ENCODE data around the gene LGALS8.
"Not testable (repeated sequence)": the region's sequence is repeated elsewhere in the genome, so short reads cannot be mapped to it uniquely, and the experiment has no call there.

The LGALS8 gene

GRCh38 chr1:236561976-236562375 is 38.2 kb downstream of the LGALS8 start:
- no peak for DNase-seq (ENCODE audit: low spot score)
- no peak for TF ChIP-seq CTCF (conservative IDR thresholded peaks at IDR 0.05; ENCODE audit: low read depth)
- ChIA-PET CTCF (no interaction called here), POLR2A (ENCODE audit: low non-redundant PET) (no interaction called here)
- no peak overlapping the region for H3K27ac ChIP-seq

- POLR2A ChIA-PET (ENCODE audit: low non-redundant PET) = no interaction called here
- TF ChIP-seq CTCF (conservative IDR thresholded peaks at IDR 0.05; ENCODE audit: low read depth) = no peak
- DNase-seq (ENCODE audit: low spot score) = no peak
- H3K27ac ChIP-seq = no peak overlapping the region
- CTCF ChIA-PET = no interaction called here
Observed at GRCh38 chr1:236565530-236565929, 41.7 kb downstream of the LGALS8 start.

DNA sequence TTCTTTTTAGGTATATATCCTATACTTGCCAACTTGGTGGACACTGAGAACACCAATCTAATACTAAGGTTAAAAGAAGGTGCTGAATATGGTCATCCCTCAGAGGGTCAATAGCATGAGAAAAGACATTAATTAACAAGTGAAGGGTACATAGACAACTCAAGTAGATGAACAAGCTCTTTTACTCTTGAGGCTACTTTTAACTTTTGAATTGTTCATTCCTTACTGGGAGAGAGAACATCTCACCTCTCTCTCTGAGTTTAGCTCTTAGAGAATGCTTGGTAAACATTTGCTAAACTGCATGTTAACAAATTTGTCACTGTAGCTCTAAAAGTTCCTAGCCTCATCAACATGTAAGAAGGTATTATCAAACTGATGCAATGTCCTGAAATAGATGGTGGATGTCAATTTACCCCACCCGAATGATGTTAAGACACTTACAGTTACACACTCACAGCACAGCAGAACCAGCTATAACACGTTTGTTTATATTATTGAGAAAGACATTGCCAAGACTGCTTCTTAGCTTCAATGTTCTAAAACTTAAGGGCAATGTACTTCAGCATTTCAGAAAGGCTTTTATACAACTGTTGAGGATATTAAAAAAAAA is 44.6 kb downstream of the LGALS8 start:
- CTCF ChIA-PET = interaction anchor here (0.7 to 1.0 kb wide), 3 partner anchors 9 to 327 kb away, joined by 3 to 8 read pairs (median 4); no protein-coding TSS in a partner anchor
- no peak for DNase-seq (ENCODE audit: low spot score)
- TF ChIP-seq CTCF (conservative IDR thresholded peaks at IDR 0.05; ENCODE audit: low read depth) = no peak
- no peak overlapping the region for H3K27ac ChIP-seq
- POLR2A ChIA-PET (ENCODE audit: low non-redundant PET) = interaction anchor here (0.6 kb wide), 1 partner anchor 341 kb away, joined by 3 read pairs; no protein-coding TSS in a partner anchor

DNA sequence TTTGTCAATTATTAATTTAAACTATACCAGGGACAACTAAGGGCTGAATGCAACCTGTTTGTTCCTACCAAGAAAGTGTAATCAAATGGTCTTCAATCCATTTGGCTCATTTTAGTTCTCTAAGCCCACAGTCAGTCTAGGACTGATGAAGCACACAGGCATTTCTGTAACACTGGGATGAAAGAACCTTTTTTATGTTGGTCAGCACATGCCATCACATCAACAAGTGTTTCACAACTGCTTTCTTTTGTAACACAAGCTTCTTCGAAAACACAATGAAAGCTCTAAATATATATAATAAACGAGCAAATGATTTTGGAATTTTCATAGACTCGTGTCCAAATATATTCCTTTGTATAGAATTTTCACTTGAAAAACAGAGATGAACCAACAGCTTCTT is 51.7 kb downstream of the LGALS8 start:
- no peak for DNase-seq (ENCODE audit: low spot score)
- ChIA-PET CTCF (no interaction called here), POLR2A (ENCODE audit: low non-redundant PET) (no interaction called here)
- no peak for TF ChIP-seq CTCF (conservative IDR thresholded peaks at IDR 0.05; ENCODE audit: low read depth)
- H3K27ac ChIP-seq = no peak overlapping the region

GRCh38 chr1:236576004-236576403 is 52.2 kb downstream of the LGALS8 start:
- H3K27ac ChIP-seq = no peak overlapping the region
- DNase-seq (ENCODE audit: low spot score) = no peak
- ChIA-PET POLR2A (ENCODE audit: low non-redundant PET) (no interaction called here), CTCF (no interaction called here)
- no peak for TF ChIP-seq CTCF (conservative IDR thresholded peaks at IDR 0.05; ENCODE audit: low read depth)

- CTCF ChIA-PET; POLR2A ChIA-PET (ENCODE audit: low non-redundant PET); H3K27ac ChIP-seq; DNase-seq (ENCODE audit: low spot score): not testable (repeated sequence)
Observed at GRCh38 chr1:236577041-236577440, 53.3 kb downstream of the LGALS8 start.

DNA sequence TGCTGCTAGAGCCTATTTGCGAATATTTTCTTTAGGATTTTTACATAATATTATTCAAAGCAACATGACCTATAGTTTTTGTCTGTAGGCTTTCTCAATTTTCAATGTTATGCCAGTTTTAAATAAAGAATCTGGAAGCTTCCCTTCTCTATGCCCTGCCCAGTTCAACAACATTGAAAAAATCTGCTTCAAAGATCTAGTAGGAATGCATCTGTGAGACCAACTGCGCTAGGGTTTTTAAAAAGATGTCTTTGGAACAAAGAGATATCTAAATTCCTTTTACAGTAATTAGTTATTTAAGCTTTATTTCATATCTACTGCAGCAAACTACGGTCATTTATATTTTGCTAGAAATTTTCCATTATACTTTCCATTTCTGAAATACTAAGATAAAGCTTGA is 54.9 kb downstream of the LGALS8 start:
- no peak for DNase-seq (ENCODE audit: low spot score)
- ChIA-PET CTCF (interaction anchor here (0.6 to 0.9 kb wide), 2 partner anchors 10 to 168 kb away, joined by 3 read pairs; no protein-coding TSS in a partner anchor), POLR2A (ENCODE audit: low non-redundant PET) (no interaction called here)
- no peak for TF ChIP-seq CTCF (conservative IDR thresholded peaks at IDR 0.05; ENCODE audit: low read depth)
- no peak overlapping the region for H3K27ac ChIP-seq

DNA sequence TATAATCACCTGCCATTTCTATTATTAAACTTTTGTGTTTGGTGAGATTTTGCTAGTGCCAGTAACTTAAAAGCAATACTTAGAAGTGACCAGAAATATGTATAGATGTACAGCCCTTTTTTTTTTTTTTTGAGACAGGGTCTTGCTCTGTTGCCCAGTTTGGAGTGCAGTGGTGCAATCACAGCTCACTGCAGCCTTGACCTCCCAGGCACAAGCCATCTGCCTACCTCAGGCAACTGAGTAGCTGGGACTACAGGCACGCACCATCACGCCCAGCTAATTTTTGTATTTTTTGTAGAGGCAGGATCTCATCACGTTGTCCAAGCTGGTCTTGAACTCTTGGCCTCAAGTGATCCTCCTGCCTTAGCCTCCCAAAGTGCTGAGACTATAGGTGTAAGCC is 56.6 kb downstream of the LGALS8 start:
- CTCF ChIA-PET = interaction anchor here (1.0 kb wide), 1 partner anchor 11 kb away, joined by 3 read pairs; no protein-coding TSS in a partner anchor
- H3K27ac ChIP-seq; DNase-seq (ENCODE audit: low spot score): not testable (repeated sequence)
- POLR2A ChIA-PET (ENCODE audit: low non-redundant PET) = interaction anchor here (0.7 kb wide), 1 partner anchor 63 kb away, joined by 3 read pairs; no protein-coding TSS in a partner anchor

Measured in RWPE1 (cell line).